Stimulated activated naive B cell treated with anti-CD40 and anti-IgM and Interleukin-4, amounts not matched to agents 10 μg/mL and 1 μg/mL and 100 μg/mL, for 72 hours (primary cell): Measurements from ENCODE around the gene PRKCE.

Source experiments
- ATAC-seq, 2 donors: fragments of 150-1000 bp; cut with Tn5 transposase; replicated peaks; 2 replicates each; pipeline ENCODE4 v1.10.0; 2021; ENCODE audit warnings: moderate library complexity in 1 of 2
- DNase-seq: peaks from one replicate; pipeline ENCODE4 v3.0.0; 2021
- H3K27ac Mint-ChIP-seq: one replicate; pipeline ENCODE4 v1.8.0; 2022; ENCODE audit warnings: mild to moderate bottlenecking, mixed read lengths
- H3K27me3 Mint-ChIP-seq, 2 donors: one replicate each; pipeline ENCODE4 v1.8.0; 2022; ENCODE audit warnings: mixed read lengths in 2 of 2
- H3K36me3 Mint-ChIP-seq, 2 donors: one replicate each; pipeline ENCODE4 v1.8.0; 2022; ENCODE audit warnings: mixed read lengths in 2 of 2, mild to moderate bottlenecking in 1 of 2
- H3K4me1 Mint-ChIP-seq, 2 donors: one replicate each; pipeline ENCODE4 v1.8.0; 2022; ENCODE audit warnings: mixed read lengths in 2 of 2, mild to moderate bottlenecking in 1 of 2
- H3K4me3 Mint-ChIP-seq, 2 donors: one replicate each; pipeline ENCODE4 v1.8.0; 2022; ENCODE audit warnings: mild to moderate bottlenecking in 2 of 2, mixed read lengths in 2 of 2, moderate library complexity in 1 of 2
- H3K9me3 Mint-ChIP-seq, 2 donors: one replicate each; pipeline ENCODE4 v1.8.0; 2022; ENCODE audit warnings: mixed read lengths in 2 of 2, mild to moderate bottlenecking in 1 of 2

Gene PRKCE

GRCh38 chr2:45743531-45744396, 92.3 kb downstream of the PRKCE start:
- no peak overlapping the region for H3K4me3 Mint-ChIP-seq
- H3K27me3 Mint-ChIP-seq, result no peaks in the 10 kb centered on the region
- peaks cover 6 to 12% of the 10 kb centered on the region in 2 donors for H3K36me3 Mint-ChIP-seq
- ATAC-seq (no peak), DNase-seq (no peak)
- no peak overlapping the region for H3K27ac Mint-ChIP-seq
- H3K9me3 Mint-ChIP-seq, result peaks cover 0 to 2% of the 10 kb centered on the region in 2 donors
- peaks cover 50 to 80% of the 10 kb centered on the region in 2 donors for H3K4me1 Mint-ChIP-seq

GRCh38 chr2:45745231-45745630, 93.8 kb downstream of the PRKCE start:
- ATAC-seq (no peak), DNase-seq (no peak)
- H3K4me3 Mint-ChIP-seq, result no peak overlapping the region
- no peaks in the 10 kb centered on the region for H3K27me3 Mint-ChIP-seq
- H3K27ac Mint-ChIP-seq, result no peak overlapping the region
- peaks cover 6 to 12% of the 10 kb centered on the region in 2 donors for H3K36me3 Mint-ChIP-seq
- peaks cover 0 to 2% of the 10 kb centered on the region in 2 donors for H3K9me3 Mint-ChIP-seq
- peaks cover 54 to 76% of the 10 kb centered on the region in 2 donors for H3K4me1 Mint-ChIP-seq

GRCh38 chr2:45746888-45747287, 95.4 kb downstream of the PRKCE start:
- DNase-seq (no peak), ATAC-seq (no peak)
- Mint-ChIP-seq H3K4me1 (peaks cover 52 to 73% of the 10 kb centered on the region in 2 donors), H3K4me3 (no peak overlapping the region), H3K36me3 (peaks cover 6 to 11% of the 10 kb centered on the region in 2 donors), H3K9me3 (peaks cover 0 to 2% of the 10 kb centered on the region in 2 donors), H3K27me3 (no peaks in the 10 kb centered on the region), H3K27ac (no peak overlapping the region)

GRCh38 chr2:45747363-45747762, 95.9 kb downstream of the PRKCE start:
- peaks cover 6 to 10% of the 10 kb centered on the region in 2 donors for H3K36me3 Mint-ChIP-seq
- peaks cover 51 to 69% of the 10 kb centered on the region in 2 donors for H3K4me1 Mint-ChIP-seq

GRCh38 chr2:45748239-45748638, 96.8 kb downstream of the PRKCE start:
- DNase-seq (no peak), ATAC-seq (no peak)
- peaks cover 0 to 2% of the 10 kb centered on the region in 2 donors for H3K9me3 Mint-ChIP-seq
- H3K27me3 Mint-ChIP-seq, result no peaks in the 10 kb centered on the region
- H3K36me3 Mint-ChIP-seq, result peaks cover 6 to 10% of the 10 kb centered on the region in 2 donors
- H3K27ac Mint-ChIP-seq, result no peak overlapping the region
- H3K4me3 Mint-ChIP-seq, result no peak overlapping the region
- peaks cover 50 to 71% of the 10 kb centered on the region in 2 donors for H3K4me1 Mint-ChIP-seq

More at GRCh38 chr2:45747363-45747762, 95.9 kb downstream of the PRKCE start:
- Mint-ChIP-seq H3K4me3 (no peak overlapping the region), H3K27me3 (no peaks in the 10 kb centered on the region), H3K9me3 (peaks cover 0 to 2% of the 10 kb centered on the region in 2 donors), H3K27ac (no peak overlapping the region)
- ATAC-seq, result peak in 1 of 2 donors; percentile 28
- DNase-seq, result no peak

- Mint-ChIP-seq H3K9me3 (peaks cover 0 to 2% of the 10 kb centered on the region in 2 donors), H3K4me1 (peaks cover 48 to 83% of the 10 kb centered on the region in 2 donors), H3K27me3 (no peaks in the 10 kb centered on the region), H3K27ac (no peak overlapping the region), H3K4me3 (no peak overlapping the region), H3K36me3 (peaks cover 6 to 10% of the 10 kb centered on the region in 2 donors)
- DNase-seq (no peak), ATAC-seq (no peak)
Observed at GRCh38 chr2:45750001-45750400, 98.5 kb downstream of the PRKCE start.

- ATAC-seq (peak; percentile 63 to 91), DNase-seq (no peak)
- Mint-ChIP-seq H3K4me1 (peaks cover 46 to 84% of the 10 kb centered on the region in 2 donors), H3K27ac (no peak overlapping the region), H3K36me3 (peaks cover 6 to 10% of the 10 kb centered on the region in 2 donors), H3K27me3 (no peaks in the 10 kb centered on the region), H3K4me3 (no peak overlapping the region), H3K9me3 (peaks cover 0 to 2% of the 10 kb centered on the region in 2 donors)
Observed at GRCh38 chr2:45750484-45750883, 99.0 kb downstream of the PRKCE start.

- H3K27me3 Mint-ChIP-seq, result no peaks in the 10 kb centered on the region
- H3K36me3 Mint-ChIP-seq, result peaks cover 0 to 3% of the 10 kb centered on the region in 2 donors
- no peak overlapping the region for H3K27ac Mint-ChIP-seq
- no peaks in the 10 kb centered on the region for H3K9me3 Mint-ChIP-seq
- H3K4me1 Mint-ChIP-seq, result peaks cover 37 to 83% of the 10 kb centered on the region in 2 donors
- ATAC-seq (no peak), DNase-seq (no peak)
- no peak overlapping the region for H3K4me3 Mint-ChIP-seq
Observed at GRCh38 chr2:45753381-45753780, 101.9 kb downstream of the PRKCE start.

GRCh38 chr2:45754131-45755010, 102.9 kb downstream of the PRKCE start:
- Mint-ChIP-seq H3K27ac (no peak overlapping the region), H3K27me3 (no peaks in the 10 kb centered on the region)

GRCh38 chr2:45755585-45756335, 104.3 kb downstream of the PRKCE start:
- no peak for ATAC-seq
- H3K4me1 Mint-ChIP-seq, result peaks cover 26 to 78% of the 10 kb centered on the region in 2 donors
- H3K27ac Mint-ChIP-seq, result no peak overlapping the region
- no peaks in the 10 kb centered on the region for H3K27me3 Mint-ChIP-seq
- DNase-seq, result no peak
- H3K4me3 Mint-ChIP-seq, result no peak overlapping the region
- no peaks in the 10 kb centered on the region for H3K9me3 Mint-ChIP-seq
- H3K36me3 Mint-ChIP-seq, result no peaks in the 10 kb centered on the region

More at GRCh38 chr2:45754131-45755010, 102.9 kb downstream of the PRKCE start:
- DNase-seq, result no peak
- Mint-ChIP-seq H3K4me1 (peaks cover 35 to 83% of the 10 kb centered on the region in 2 donors), H3K4me3 (no peak overlapping the region), H3K9me3 (no peaks in the 10 kb centered on the region), H3K36me3 (no peaks in the 10 kb centered on the region)
- no peak for ATAC-seq

- Mint-ChIP-seq H3K36me3 (no peaks in the 10 kb centered on the region), H3K9me3 (no peaks in the 10 kb centered on the region), H3K4me3 (no peak overlapping the region), H3K27me3 (no peaks in the 10 kb centered on the region), H3K4me1 (peaks cover 27 to 80% of the 10 kb centered on the region in 2 donors), H3K27ac (no peak overlapping the region)
- no peak for ATAC-seq
- DNase-seq, result no peak
Observed at GRCh38 chr2:45758018-45758417, 106.5 kb downstream of the PRKCE start.

GRCh38 chr2:45759310-45759851, 107.9 kb downstream of the PRKCE start:
- no peaks in the 10 kb centered on the region for H3K27me3 Mint-ChIP-seq
- no peak overlapping the region for H3K27ac Mint-ChIP-seq
- H3K4me1 Mint-ChIP-seq, result peaks cover 29 to 80% of the 10 kb centered on the region in 2 donors
- H3K36me3 Mint-ChIP-seq, result no peaks in the 10 kb centered on the region
- DNase-seq (no peak), ATAC-seq (no peak)
- H3K4me3 Mint-ChIP-seq, result no peak overlapping the region
- no peaks in the 10 kb centered on the region for H3K9me3 Mint-ChIP-seq

- Mint-ChIP-seq H3K4me3 (no peak overlapping the region), H3K4me1 (peaks cover 35 to 82% of the 10 kb centered on the region in 2 donors), H3K9me3 (no peaks in the 10 kb centered on the region), H3K27me3 (no peaks in the 10 kb centered on the region), H3K36me3 (no peaks in the 10 kb centered on the region), H3K27ac (no peak overlapping the region)
- ATAC-seq (no peak), DNase-seq (no peak)
Observed at GRCh38 chr2:45761635-45762034, 110.2 kb downstream of the PRKCE start.
